Muscle of leg (tissue), 11 donors: ENCODE measurements around the gene SLC35B2. TPM values are rescaled to one million over a fixed set of nuclear protein-coding genes. Genes with fewer than 3 reads are reported as not detected.
"Not testable (repeated sequence)": the region's sequence is repeated elsewhere in the genome, so short reads cannot be mapped to it uniquely, and the experiment has no call there.

ENCODE experiments used
- DNase-seq: peaks from one replicate; pipeline ENCODE4 v3.0.0; 2013
- H3K27ac ChIP-seq: one replicate; pipeline ENCODE4 v1.5.1; 2013; ENCODE audit warnings: mild to moderate bottlenecking, low read length, control low read depth
- H3K27me3 ChIP-seq: one replicate; pipeline ENCODE4 v1.6.1; 2013; ENCODE audit warnings: low read length; ENCODE audit not compliant: control insufficient read depth, insufficient read depth
- H3K36me3 ChIP-seq: one replicate; pipeline ENCODE4 v1.6.1; 2013; ENCODE audit warnings: low read length; ENCODE audit not compliant: control insufficient read depth, insufficient read depth
- H3K4me1 ChIP-seq: one replicate; pipeline ENCODE4 v1.6.1; 2013; ENCODE audit warnings: low read length; ENCODE audit not compliant: control insufficient read depth, insufficient read depth
- H3K4me3 ChIP-seq: one replicate; pipeline ENCODE4 v1.5.1; 2013; ENCODE audit warnings: low read length, control low read depth
- H3K9me3 ChIP-seq: replicated peaks from 2 replicates; pipeline ENCODE4 v1.6.1; 2013; ENCODE audit warnings: low read depth, low read length; ENCODE audit not compliant: control insufficient read depth
- WGBS: methylation state at CpG from one replicate; pipeline ENCODE4 v1.1.5; 2013; ENCODE audit warnings: missing lambda C conversion rate; ENCODE audit not compliant: insufficient coverage; 5-methylcytosine and 5-hydroxymethylcytosine counted together
- polyA plus RNA-seq, 8 donors: library from polyadenylated mRNA; unstranded; fragments of 120-200 nt; gene quantifications; one replicate each; pipeline versions ENCODE4 v1.2.1 to v1.2.3, GENCODE V29; 2013; ENCODE audit warnings: inconsistent platforms in 1 of 8, low replicate concordance in 1 of 8; ENCODE audit not compliant: insufficient read length in 8 of 8, insufficient read depth in 1 of 8
- total RNA-seq: library from RNA; stranded (reverse); fragments of 120-200 nt; gene quantifications from one replicate; pipeline ENCODE4 v1.2.4, GENCODE V29; 2013

The SLC35B2 gene
- total and polyA plus RNA-seq, 9 donors: 27.6 to 42.4 (median 34.8) TPM

DNA sequence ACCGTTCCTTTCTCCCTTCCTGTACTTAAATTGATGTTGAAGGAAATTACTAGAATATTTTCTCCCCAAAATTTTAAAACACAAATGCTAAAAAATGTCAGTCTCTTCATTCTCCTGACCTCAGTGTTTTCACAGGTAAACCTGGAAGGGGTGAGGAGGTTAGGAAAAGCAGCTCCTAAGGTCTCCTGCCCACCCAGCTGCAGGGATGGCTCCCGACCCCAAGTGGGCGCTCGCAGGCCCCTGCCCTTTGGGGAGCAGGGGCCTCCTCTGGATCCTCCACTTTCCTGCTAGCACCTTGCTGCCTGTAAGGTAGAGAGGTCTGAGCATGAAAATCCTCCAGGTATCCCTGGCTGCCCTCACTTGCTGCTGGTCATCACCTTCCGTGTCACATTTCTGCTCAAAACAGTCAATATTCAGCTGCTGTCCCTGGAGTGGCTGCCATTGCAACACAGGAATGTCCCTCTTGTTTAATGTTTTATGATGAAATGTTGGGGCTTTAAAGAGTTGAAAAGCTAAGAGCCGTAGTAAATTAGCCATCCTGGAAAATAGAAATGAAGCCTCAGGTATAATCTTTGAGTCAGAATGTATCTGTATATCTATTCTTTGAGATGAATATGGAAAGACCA is 21.3 kb downstream of the SLC35B2 start:
- WGBS: 100% methylated on average over 1 of the region's 6 CpGs

GRCh38 chr6:44235269-44235668 is 22.1 kb downstream of the SLC35B2 start:
- H3K27ac ChIP-seq: no peak overlapping the region
- H3K27me3 ChIP-seq: no peaks in the 10 kb centered on the region
- H3K4me3 ChIP-seq: no peak overlapping the region
- peaks cover 51% of the 10 kb centered on the region for H3K36me3 ChIP-seq
- H3K9me3 ChIP-seq: no peaks in the 10 kb centered on the region
- no peak for DNase-seq
- WGBS: 59% methylated on average over 3 of the region's 6 CpGs
- H3K4me1 ChIP-seq: peaks cover 39% of the 10 kb centered on the region

More for the DNA sequence above, 21.3 kb downstream of the SLC35B2 start:
- Histone ChIP-seq H3K27ac (no peak overlapping the region), H3K27me3 (no peaks in the 10 kb centered on the region), H3K4me1 (peaks cover 39% of the 10 kb centered on the region), H3K4me3 (no peak overlapping the region), H3K36me3 (peaks cover 43% of the 10 kb centered on the region), H3K9me3 (no peaks in the 10 kb centered on the region)
- DNase-seq: no peak

DNA sequence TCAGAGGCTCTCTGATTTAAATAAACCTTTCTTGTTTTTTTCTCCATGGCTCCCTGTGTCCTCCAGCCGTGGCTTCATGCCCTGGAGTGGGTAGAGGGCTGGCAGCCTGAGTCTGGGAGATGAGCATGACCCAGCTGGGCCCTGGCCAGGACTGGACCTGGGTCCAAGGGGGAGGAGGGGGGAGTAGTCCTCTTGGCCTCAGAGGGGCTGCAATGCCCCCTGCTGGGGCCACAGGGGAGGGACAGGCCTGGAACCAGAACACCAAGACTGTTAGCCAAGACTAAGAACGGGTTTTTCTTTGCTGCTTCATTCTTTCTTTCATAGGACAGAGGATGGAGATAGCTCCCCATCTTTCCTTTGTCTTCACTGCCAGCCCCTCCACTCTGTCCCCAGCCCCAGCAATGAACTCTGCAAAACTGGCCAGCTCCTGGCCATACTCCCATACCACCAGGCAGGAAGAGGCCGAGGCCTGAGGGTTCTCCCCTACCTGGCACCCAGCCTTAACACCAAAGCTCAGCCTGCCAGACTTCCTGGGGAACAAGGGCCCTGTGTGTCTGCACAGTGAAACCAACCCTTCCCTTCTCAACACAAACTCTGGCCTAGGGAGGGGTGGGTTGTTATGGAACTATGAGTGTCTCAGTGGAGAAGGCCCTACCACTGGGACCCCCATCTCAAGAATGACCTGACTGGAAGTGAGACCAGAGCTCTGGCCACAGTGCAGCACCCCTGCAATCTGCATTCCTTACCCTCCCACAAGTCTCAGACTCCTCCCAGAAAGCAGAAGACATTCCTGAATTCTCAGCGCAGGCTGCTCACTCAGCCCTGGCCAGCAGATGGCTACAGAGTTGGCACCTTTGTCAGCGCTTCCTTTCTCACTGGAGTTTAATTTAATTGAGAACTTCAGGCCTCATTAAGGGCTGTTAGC is 23.0 kb downstream of the SLC35B2 start:
- no peaks in the 10 kb centered on the region for H3K9me3 ChIP-seq
- peaks cover 58% of the 10 kb centered on the region for H3K36me3 ChIP-seq
- H3K4me3 ChIP-seq: no peak overlapping the region
- H3K4me1 ChIP-seq: peaks cover 39% of the 10 kb centered on the region
- WGBS: 5% methylated on average over 4 of the region's 5 CpGs
- no peaks in the 10 kb centered on the region for H3K27me3 ChIP-seq
- DNase-seq: peak; percentile 86
- peak overlapping the region; percentile 77 for H3K27ac ChIP-seq

DNA sequence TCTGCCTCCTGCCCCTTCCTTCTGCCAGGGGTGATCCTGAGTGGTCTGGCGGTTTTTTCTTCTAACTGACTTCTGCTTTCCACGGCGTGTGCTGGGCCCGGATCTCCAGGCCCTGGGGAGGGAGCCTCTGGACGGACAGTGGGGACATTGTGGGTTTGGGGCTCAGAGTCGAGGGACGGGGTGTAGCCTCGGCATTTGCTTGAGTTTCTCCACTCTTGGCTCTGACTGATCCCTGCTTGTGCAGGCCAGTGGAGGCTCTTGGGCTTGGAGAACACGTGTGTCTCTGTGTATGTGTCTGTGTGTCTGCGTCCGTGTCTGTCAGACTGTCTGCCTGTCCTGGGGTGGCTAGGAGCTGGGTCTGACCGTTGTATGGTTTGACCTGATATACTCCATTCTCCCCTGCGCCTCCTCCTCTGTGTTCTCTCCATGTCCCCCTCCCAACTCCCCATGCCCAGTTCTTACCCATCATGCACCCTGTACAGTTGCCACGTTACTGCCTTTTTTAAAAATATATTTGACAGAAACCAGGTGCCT is 23.7 kb downstream of the SLC35B2 start:
- no peak for DNase-seq
- H3K9me3 ChIP-seq: no peaks in the 10 kb centered on the region
- peak overlapping the region; percentile 77 for H3K27ac ChIP-seq
- H3K27me3 ChIP-seq: no peaks in the 10 kb centered on the region
- no peak overlapping the region for H3K4me3 ChIP-seq
- H3K4me1 ChIP-seq: peaks cover 45% of the 10 kb centered on the region
- 53% methylated on average over 5 of the region's 14 CpGs for WGBS
- peaks cover 65% of the 10 kb centered on the region for H3K36me3 ChIP-seq

DNA sequence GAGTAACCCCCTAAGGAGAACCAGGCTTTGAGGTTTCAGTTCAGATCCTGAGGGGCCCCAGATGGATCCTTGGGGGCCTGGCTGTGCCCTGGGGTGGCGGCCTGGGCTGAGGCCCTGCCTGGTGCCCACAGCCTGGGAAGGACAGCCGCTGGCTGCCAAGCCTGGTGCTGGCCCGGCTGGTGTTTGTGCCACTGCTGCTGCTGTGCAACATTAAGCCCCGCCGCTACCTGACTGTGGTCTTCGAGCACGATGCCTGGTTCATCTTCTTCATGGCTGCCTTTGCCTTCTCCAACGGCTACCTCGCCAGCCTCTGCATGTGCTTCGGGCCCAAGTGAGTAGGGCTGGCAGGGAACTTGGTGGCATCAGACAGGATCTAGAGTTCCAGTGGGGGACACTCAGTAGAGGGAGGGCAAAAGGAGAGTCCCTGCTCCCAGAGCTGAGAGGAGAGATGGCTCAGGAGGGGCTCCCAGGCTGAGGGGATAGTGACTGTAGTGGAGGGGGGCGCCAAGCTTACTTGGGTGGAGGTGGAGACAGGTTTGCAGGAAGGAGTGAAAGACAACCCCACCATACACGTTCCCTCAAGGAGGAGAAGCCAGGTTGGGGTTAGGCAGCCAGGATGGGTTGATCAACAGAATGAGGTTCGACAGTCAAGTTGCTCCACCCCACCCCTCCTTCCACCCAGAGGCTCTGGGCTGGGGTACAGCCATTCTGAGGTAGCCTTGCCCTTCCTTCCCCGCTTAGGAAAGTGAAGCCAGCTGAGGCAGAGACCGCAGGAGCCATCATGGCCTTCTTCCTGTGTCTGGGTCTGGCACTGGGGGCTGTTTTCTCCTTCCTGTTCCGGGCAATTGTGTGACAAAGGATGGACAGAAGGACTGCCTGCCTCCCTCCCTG is 24.4 kb downstream of the SLC35B2 start:
- Histone ChIP-seq H3K27ac (no peak overlapping the region), H3K27me3 (no peaks in the 10 kb centered on the region), H3K4me3 (no peak overlapping the region), H3K9me3 (no peaks in the 10 kb centered on the region), H3K4me1 (peaks cover 49% of the 10 kb centered on the region), H3K36me3 (peaks cover 72% of the 10 kb centered on the region)
- no peak for DNase-seq
- 90% methylated on average over 12 of the region's 16 CpGs for WGBS

- not testable (repeated sequence) for H3K27me3 ChIP-seq, H3K4me3 ChIP-seq, H3K9me3 ChIP-seq, H3K27ac ChIP-seq, DNase-seq
- H3K36me3 ChIP-seq: peaks cover 78% of the 10 kb centered on the region
- WGBS: 100% methylated on average over 1 of the region's 9 CpGs
- peaks cover 54% of the 10 kb centered on the region for H3K4me1 ChIP-seq
Measured at GRCh38 chr6:44231426-44231825, 25.9 kb downstream of the SLC35B2 start.

DNA sequence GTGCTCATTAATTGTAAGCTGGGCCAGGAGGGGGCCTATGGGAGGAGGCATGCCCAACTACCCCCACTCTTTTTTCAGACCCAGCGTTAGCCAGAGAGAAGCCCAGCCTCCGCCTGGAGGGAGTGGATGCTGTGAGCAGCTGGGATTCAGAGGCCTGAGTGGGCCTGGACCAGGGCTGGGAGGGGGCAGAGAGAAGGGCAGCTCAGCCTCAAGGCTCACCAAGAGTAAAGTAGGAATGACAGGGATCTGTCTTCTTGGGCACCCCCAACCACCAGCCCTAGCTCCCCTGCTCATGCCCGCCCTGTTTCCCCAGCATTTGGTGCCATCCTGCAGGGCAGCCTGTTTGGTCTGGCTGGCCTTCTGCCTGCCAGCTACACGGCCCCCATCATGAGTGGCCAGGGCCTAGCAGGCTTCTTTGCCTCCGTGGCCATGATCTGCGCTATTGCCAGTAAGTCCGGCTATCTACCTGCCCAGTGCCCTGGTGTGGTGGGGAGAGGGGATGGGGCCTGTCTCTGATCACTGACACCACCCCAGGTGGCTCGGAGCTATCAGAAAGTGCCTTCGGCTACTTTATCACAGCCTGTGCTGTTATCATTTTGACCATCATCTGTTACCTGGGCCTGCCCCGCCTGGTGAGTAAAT is 27.2 kb downstream of the SLC35B2 start:
- Histone ChIP-seq H3K27ac (no peak overlapping the region), H3K27me3 (no peaks in the 10 kb centered on the region), H3K36me3 (peaks cover 70% of the 10 kb centered on the region), H3K4me3 (no peak overlapping the region), H3K9me3 (no peaks in the 10 kb centered on the region), H3K4me1 (peaks cover 64% of the 10 kb centered on the region)
- no peak for DNase-seq
- WGBS: 88% methylated on average over 1 of the region's 10 CpGs

- Histone ChIP-seq H3K27ac (no peak overlapping the region), H3K27me3 (no peaks in the 10 kb centered on the region), H3K4me1 (peaks cover 64% of the 10 kb centered on the region), H3K36me3 (peaks cover 64% of the 10 kb centered on the region), H3K4me3 (no peak overlapping the region), H3K9me3 (no peaks in the 10 kb centered on the region)
- no peak for DNase-seq
- WGBS: 95% methylated on average over 11 of the region's 11 CpGs
Measured at GRCh38 chr6:44229376-44230033, 27.8 kb downstream of the SLC35B2 start.

DNA sequence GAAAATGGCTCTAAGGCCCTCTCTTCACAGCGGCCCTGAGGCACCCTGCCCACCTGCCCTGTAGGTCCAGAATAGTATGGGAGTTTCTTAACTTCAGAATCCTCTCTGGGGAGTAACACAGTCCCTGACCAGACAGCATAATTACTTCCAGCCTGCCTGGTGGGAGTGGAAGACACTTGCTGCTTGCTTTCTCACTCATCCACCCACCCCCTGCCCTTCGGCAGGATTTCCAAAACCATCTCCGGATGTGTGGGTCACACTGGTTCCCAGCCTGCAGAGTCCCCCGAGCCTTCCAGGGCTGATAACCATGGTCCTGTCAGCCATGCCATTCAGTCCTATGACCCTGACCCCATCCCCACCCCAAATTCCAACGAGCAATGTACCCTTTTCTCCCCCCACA is 28.5 kb downstream of the SLC35B2 start:
- no peak for DNase-seq
- peaks cover 61% of the 10 kb centered on the region for H3K36me3 ChIP-seq
- H3K4me1 ChIP-seq: peaks cover 64% of the 10 kb centered on the region
- 82% methylated on average over 4 of the region's 5 CpGs for WGBS
- no peak overlapping the region for H3K27ac ChIP-seq
- no peak overlapping the region for H3K4me3 ChIP-seq
- H3K9me3 ChIP-seq: no peaks in the 10 kb centered on the region
- no peaks in the 10 kb centered on the region for H3K27me3 ChIP-seq
